Sciatic nerve (tissue), 2 donors: ENCODE data around the gene TTC23. TPM values are rescaled to one million over a fixed set of nuclear protein-coding genes. Genes with fewer than 3 reads are reported as not detected.
"Not testable (repeated sequence)": the region's sequence is repeated elsewhere in the genome, so short reads cannot be mapped to it uniquely, and the experiment has no call there.

ENCODE experiments used
- ATAC-seq: fragments of 200-7000 bp; cut with Tn5 transposase; one replicate; pipeline ENCODE4 v1.9.1; 2020; ENCODE audit warnings: mild to moderate bottlenecking, moderate library complexity
- DNase-seq: peaks from one replicate; pipeline ENCODE4 v3.0.0-alpha.2; 2020; ENCODE audit warnings: low spot score
- intact Hi-C: fragments of 100-400 bp; cut with DNase I; formaldehyde crosslinking; loops from one replicate; pipeline ENCODE4 v1.14.2; 2022
- total RNA-seq: library from RNA; stranded (reverse); fragmentation: NEBNext Ultra II Directional; extraction: Animal tissue kit (Norgen Biotek cat#: 25700); gene quantifications from one replicate; pipeline ENCODE4 v1.2.1, GENCODE V29; 2021
- donor health status: DM: no; HTN: no; CAD: no.
- donor health status: DM: no; HTN: no; CAD: no.

The TTC23 gene
- total RNA-seq, 1 donor from 2014 or later = 26.7 TPM

GRCh38 chr15:99250857-99251841 is 1.8 kb upstream of the TTC23 start, which contains the start of gene LRRC28:
LRRC28 (plus strand) TSS chr15:99251481; CDS start chr15:99255958, 4,477 bp downstream.
- intact Hi-C loops = no loop called here
- ATAC-seq = peak; percentile 97
- peak; percentile 99 for DNase-seq

GRCh38 chr15:99250494-99250856 is 1.1 kb upstream of the TTC23 start:
- ATAC-seq (no peak), DNase-seq (no peak)
- intact Hi-C loops = no loop called here

GRCh38 chr15:99250001-99250400 is 620 bp upstream of the TTC23 start:
- intact Hi-C loops = no loop called here
- no peak for ATAC-seq
- DNase-seq = no peak

GRCh38 chr15:99248000-99248715 is 1.2 kb downstream of the TTC23 start:
- no peak for DNase-seq
- intact Hi-C loops = no loop called here
- ATAC-seq = no peak

GRCh38 chr15:99247062-99247461 is 2.3 kb downstream of the TTC23 start:
- no peak for DNase-seq
- intact Hi-C loops = no loop called here
- no peak for ATAC-seq

- ATAC-seq (no peak), DNase-seq (no peak)
- intact Hi-C loops = no loop called here
These were observed 5.1 kb downstream of the TTC23 start for GRCh38 chr15:99244306-99244705.

DNA sequence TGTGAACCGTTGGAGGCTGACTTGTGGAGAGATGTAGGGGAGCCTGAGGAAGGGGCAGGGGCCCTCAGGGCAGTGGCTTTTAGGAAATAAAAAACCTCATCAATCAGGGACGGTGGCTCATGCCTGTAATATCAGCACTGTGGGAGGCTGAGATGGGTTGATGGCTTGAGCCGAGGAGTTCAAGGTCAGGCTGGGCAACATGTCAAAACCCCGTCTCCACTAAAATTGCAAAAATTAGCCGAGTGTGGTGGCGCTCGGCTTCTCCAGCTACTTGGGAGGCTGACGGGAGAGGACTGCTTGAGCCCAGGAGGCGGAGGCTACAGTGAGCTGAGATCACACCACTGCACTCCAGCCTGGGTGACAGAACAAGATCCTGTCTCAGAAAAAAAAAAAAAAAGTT is 7.6 kb downstream of the TTC23 start:
- DNase-seq (no peak), ATAC-seq (no peak)
- intact Hi-C loops = no loop called here

- DNase-seq (no peak), ATAC-seq (no peak)
- intact Hi-C loops = no loop called here
These were observed 9.7 kb downstream of the TTC23 start for GRCh38 chr15:99239545-99240198.

GRCh38 chr15:99238849-99239248 is 10.5 kb downstream of the TTC23 start:
- intact Hi-C loops = no loop called here
- DNase-seq = no peak
- no peak for ATAC-seq

- DNase-seq, ATAC-seq, intact Hi-C loops: not testable (repeated sequence)
These were observed 15.2 kb downstream of the TTC23 start for GRCh38 chr15:99234160-99234559.

DNA sequence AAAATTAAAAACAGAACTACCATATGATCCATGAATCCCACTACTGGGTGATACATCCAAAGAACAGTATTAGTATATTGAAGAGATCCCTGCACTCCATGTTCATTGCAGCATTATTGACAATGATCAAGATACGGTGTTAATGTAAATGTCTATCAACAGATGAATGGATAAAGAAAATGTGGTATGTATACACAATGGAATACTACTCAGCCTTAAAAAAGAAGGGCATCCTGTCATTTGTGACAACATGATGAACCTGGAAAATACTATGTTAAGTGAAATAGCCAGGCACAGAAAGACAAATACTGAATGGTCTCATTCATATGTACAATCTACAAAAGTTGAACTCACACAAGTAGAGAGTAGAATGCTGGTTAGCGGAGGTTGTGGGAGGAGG is 16.6 kb downstream of the TTC23 start:
- no peak for ATAC-seq
- intact Hi-C loops = no loop called here
- DNase-seq = no peak

DNA sequence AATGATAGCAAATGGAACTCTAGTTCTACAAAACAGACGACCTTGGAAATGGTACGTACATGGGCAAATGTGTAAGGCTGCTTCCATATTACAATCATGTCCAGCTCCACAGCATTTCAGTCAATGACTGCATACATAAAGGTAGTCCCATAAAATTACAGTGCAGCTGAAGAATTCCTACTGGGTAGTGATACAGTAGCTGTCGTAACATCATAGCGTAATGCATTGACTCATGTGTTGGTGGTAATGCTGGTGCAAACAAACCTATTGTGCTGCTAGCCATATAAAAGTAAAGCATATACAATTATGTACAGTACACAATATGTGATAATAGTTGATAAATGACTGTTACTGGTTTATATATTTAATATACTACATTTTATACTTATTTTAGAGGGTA is 18.5 kb downstream of the TTC23 start:
- ATAC-seq (no peak), DNase-seq (no peak)
- intact Hi-C loops = no loop called here

DNA sequence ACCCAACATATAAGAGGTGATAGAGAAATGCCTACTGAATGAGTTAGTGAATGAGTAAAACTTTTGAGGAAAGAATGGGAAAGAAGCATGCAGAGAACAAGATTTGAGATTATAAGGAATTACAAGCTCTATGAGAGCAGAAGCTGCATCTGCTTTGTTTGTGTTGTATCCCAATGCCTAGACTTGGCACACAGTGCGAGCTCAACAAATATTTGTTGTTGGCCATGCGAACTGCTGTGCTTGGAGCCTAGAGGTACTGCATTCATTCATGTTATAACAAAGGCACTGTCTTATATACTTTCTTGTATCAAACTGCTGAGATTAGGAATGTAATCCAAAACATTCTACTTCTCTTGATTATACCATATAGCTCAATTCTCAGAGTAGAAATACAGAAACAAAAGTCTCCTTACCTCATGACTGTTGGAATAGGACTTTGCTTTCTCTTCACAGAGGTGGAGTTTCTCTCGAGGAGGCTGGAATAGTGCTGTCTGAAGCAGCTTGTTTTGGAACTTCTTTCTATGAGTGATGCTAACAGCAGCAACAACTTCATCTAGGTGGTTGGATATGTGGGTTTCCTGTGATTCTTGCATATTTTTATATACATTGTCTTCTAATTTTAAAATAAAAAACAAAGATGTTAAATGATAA is 21.1 kb downstream of the TTC23 start:
- ATAC-seq = no peak
- no peak for DNase-seq
- intact Hi-C loops = no loop called here

GRCh38 chr15:99226802-99227201 is 22.6 kb downstream of the TTC23 start:
- no peak for ATAC-seq
- no peak for DNase-seq
- intact Hi-C loops = no loop called here

DNA sequence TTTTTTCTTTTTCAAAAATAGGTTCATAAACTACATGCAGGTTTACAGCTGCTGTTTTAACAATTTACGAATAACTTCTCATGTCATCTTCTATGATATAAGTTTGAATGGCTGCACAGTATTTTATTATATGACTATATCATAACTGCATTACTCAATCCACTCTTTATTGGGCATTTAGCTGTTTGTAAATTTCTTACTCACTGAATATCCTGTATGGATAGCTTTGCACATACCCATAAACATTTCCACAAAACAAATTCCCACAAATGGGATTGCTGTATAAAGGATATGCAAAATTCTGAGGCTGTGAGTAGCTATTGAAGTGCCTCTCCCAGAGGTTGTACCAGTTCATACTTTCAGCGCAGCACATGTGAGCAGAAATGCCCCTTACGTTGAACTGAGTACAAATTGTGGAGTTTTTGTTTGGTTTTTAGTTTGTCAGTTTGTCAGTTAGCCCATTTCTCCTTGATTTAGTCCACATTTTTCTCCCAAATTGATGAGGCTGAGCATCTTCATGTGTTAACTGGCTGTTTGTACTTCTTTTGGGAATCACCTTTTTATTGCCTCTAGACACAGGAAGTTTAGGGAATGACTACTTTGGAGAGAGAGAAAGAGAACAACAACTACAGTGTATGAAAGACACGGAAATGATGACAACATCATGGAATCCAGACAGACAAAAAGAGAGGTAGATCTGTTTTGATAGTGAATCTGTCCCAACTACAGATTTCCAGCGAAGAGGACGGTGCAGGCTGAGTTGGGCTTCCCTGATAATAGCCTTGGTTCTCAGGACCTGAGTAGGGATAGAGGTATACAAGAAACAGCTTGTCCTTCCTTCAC is 24.8 kb downstream of the TTC23 start:
- intact Hi-C loops = no loop called here
- ATAC-seq = no peak

GRCh38 chr15:99213187-99213811 is 36.1 kb downstream of the TTC23 start:
- ATAC-seq (peak; percentile 88), DNase-seq (peak; percentile 92)
- intact Hi-C loops = loop anchor here (5.0 kb wide), 1 partner anchor 106 kb away; the partner anchor contains the start of gene SYNM

More for the DNA sequence above, 24.8 kb downstream of the TTC23 start:
- DNase-seq = no peak

DNA sequence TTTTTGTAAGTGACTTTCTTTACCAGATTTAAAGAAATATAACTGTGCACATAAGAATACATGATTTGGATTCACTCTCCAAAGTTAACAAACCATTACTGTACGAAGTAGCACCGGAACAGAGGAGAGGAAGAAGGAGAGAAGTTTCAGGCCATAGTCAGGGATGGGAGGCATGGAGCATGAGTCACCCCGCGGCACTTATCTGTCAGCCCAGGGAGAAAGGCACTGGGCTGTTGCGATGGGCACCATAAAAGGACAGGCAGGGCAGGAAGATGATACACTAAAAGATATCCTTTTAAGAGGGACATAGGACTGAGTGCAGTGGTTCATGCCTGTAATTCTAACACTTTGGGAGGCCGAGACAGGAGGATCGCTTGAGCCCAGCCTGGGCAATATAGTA is 37.0 kb downstream of the TTC23 start:
- ATAC-seq (no peak), DNase-seq (no peak)
- intact Hi-C loops = loop anchor here (5.0 kb wide), 1 partner anchor 105 kb away; the partner anchor contains the start of gene SYNM

DNA sequence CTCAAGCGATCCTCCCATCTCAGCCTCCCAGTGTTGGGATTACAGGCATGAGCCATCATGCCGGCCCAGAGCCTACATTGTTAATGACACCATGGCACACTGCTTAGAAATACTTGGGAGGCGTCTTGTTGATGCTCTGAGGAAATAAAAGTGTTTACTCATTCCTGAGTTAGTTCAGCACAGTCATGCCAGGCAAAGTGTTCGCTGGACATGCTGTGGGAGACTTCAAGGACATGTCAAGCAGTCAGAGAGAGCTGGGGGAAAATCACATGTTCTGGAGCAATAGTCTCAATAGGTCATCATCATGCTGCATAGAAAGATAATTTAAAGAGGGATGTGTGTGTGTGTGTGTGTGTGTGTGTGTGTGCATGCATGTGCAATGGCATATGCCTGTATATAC is 37.5 kb downstream of the TTC23 start:
- intact Hi-C loops = loop anchor here (5.0 kb wide), 1 partner anchor 105 kb away; the partner anchor contains the start of gene SYNM
- no peak for DNase-seq
- ATAC-seq = no peak
